GM18526 (cell line): ENCODE results near the gene S1PR1.

Experiments
- POLR2A ChIP-seq: IDR thresholded peaks from 3 replicates; pipeline ENCODE4 v1.6.1; 2011; ENCODE audit not compliant: insufficient read length; ENCODE audit errors: extremely low read depth

Gene S1PR1

DNA sequence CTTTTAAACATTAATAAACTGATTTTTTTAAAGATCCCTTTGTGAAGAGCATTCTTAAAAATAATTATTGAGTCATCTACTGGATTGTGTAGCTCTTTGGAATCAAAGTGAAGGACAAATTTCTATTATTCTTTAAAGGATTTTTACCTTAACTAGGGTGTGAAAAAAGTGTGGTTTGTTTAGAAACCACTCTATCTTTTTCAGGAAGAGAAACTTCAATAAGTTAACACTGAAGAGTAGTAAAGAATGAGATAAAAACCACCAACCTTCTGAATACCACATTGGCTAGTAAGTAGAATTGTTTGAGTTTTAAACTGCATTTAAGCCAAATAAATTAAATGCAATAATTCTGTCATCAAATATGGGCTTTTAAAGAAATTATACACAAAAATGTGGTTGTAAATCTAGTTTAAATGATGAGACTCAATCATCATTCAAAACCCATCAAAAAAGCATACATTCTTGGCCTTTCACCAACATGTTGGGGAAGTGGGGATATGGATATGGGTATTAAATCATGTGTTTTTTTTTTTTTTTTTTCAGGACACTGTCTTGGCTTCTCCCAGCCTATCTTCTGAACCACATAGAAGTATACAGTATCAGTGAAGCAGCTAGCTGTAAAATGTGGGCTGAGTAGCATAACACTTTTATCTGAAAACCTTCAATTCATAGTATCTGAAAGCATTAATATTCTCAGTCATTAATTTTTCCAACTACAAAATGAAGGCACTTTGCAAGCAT is 4.8 kb downstream of the S1PR1 start:
- no peak for TF ChIP-seq POLR2A

- no peak for TF ChIP-seq POLR2A
Measured at GRCh38 chr1:101242324-101243050, 5.7 kb downstream of the S1PR1 start.

DNA sequence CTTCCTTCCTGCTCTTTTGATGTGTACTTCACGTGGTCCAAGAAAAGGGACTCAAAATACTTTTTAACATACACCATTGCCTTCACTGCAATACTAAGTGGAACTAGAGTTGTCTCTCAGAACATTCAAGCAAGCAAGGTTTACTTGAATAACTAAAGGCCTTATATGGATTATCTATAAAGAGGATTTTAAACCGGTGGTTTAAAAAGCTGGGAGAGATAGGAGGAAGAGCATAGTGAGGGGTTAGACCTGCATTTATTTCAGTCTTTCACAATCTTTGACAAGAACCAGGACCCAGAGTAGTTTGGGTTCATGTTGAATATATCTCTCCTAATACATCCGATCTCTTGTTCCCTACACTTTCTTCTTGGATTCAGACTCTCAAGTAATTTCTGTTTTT is 6.9 kb downstream of the S1PR1 start:
- TF ChIP-seq POLR2A = no peak

- TF ChIP-seq POLR2A = no peak
Measured at GRCh38 chr1:101244842-101245241, 8.0 kb downstream of the S1PR1 start.

- no peak for TF ChIP-seq POLR2A
Measured at GRCh38 chr1:101245246-101245927, 8.6 kb downstream of the S1PR1 start.

- TF ChIP-seq POLR2A = no peak
Measured at GRCh38 chr1:101247404-101248287, 10.8 kb downstream of the S1PR1 start.

GRCh38 chr1:101250222-101250621 is 13.4 kb downstream of the S1PR1 start:
- no peak for TF ChIP-seq POLR2A

DNA sequence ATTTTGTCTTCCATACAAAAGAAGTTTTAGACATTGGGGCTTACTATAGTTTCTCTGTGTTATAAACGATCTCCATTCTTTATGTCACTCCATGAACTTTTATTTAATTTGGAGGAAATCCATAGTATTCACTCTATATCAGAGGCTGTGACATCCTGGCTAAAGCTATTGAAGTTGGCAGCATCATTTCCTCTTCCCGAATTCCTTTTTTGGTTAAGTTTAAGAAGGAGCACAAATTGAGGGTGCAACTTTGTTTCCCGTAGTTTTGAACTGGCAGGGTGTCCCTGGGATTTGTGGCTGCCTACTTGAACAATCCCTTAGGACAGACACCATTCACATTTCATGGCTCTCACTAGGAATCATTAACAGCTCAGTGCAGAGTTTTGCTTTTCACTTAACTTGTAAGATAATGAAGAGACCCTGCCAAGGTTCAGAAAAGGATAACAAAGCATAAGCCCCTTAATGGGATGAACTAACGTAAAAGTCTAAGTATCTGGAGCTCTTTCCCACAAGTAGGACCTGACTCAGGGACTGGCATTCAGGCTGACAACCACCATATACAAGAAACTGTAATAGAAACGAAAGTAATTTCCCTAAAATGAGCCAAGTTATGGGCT is 13.9 kb downstream of the S1PR1 start:
- no peak for TF ChIP-seq POLR2A

DNA sequence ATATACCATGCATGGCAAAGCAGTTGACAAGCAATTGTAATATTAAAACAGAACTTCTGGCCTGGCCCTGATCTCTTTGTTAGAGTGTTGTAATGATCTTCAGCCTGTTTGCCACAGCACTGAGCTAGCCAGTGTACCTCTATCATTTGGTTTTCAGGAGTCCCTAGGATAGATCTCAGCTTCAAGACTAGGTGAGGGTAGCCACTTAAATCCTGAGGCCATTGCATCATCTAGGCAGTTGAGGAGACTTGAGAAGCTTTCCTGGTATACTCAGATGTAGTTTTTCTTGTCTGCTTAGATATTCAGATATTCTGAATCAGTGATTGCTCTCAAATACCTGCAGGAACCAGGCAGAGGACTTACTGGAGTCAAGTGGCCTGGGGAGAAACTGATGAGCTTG is 14.7 kb downstream of the S1PR1 start:
- no peak for TF ChIP-seq POLR2A

DNA sequence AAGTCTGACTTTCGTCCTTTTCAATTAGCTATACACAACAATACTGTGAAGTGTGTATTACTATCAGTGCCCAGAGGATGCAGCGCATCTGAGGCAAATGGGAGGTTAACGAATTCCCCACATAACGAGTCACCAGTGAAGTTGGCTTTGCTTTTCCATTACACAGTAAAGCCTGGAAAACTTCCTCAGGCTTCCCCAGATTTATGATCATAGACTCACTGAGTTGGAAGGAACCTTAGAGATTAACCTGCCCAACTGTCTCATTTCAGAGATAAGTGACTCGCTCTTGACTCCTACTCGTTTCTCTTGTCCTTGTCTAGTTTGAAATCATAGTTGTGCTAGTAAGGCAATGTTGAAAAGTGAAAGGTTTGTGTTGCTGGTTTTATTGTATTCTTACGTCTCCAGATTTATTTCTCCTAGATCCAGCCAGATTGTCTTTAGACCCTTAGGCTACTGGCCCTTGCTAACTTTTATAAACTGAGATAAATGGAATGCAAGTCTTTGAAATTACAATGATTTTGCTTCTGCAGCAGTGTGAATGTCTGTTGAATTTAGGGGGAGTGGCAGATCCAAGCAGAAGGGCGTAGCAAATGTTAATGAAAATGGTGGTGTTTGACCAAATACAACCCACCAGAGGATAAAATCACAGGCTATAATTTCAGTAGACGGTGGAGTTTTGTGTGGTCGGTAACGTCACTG is 17.3 kb downstream of the S1PR1 start:
- TF ChIP-seq POLR2A = no peak

DNA sequence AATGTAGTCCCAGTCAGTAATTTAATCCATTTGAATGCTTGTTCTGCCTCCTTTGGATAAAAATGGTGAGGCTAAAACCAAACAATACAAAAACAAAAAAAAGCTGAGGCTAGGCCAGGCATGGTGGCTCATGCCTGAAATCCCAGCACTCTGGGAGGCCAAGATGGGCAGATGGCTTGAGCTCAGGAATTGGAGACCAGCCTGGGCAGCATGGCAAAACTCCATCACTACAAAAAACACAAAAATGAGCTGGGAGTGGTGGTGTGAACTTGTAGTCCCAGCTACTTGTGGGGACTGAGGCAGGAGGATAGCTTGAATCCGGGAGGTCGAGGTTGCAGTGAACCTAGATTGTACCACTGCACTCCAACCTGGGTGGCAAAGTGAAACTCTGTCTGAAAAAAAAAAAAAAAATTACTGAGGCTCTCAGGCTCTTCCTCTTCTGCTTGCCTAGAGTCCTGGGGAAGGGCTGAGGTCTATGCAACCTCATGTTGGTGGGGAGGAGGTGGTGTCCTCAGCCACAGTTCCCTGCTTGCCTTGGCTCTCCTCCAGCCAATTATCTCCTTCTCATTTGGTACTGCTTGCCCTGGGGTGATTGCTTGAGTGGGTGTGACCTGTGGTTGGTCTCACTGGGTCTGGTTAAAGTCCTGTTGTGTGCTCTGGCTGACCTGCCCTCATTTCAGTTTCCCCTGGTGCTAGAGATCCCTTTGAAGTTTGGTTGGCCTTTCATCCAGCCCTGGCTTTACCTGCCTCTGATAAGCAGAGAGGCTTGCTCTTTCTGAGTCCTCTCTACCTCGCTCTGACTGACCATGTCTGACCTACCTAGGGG is 20.9 kb downstream of the S1PR1 start:
- no peak for TF ChIP-seq POLR2A

GRCh38 chr1:101259744-101260148 is 22.9 kb downstream of the S1PR1 start:
- no peak for TF ChIP-seq POLR2A

DNA sequence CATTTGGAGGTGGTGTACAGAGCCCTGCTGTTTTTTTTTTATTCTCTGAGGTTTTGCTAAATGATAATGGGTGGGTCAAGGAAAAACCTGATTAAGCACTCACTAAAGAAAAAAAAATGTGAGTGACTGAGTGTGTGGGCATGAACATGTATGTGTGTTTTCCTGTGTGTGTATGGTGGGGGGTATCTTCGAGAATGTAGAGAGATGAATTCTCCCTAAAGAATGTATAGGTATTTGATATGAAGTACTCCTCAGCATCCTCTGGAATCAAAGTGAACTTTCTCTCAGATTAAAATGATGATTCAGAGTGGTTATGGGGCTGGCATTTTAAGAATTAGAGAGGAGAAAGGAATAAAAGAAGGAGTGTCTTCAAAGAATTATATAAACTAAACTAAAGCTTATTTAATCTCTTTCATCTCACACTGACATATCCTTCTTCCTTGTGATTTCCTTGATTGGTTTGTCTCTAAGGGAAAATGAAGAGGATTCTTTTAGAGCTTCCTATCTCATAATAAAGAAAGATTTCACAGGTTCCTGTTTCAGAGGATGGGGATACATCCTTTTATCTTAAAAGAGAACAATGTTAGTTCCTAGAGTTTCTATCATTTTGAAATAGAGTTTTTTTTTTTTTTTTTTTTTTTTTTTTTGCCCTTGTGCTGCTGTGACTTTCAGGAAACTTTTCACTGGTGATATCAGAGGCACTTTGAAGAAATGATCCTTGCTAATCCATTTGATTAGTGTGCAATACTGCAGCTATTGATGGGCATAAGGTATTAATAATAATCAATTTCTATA is 23.9 kb downstream of the S1PR1 start:
- TF ChIP-seq POLR2A = no peak

GRCh38 chr1:101261623-101262022 is 24.8 kb downstream of the S1PR1 start:
- TF ChIP-seq POLR2A = no peak
